Measurements from ENCODE around the gene ROR1. TPM values are rescaled to one million over a fixed set of nuclear protein-coding genes. Genes with fewer than 3 reads are reported as not detected.

The ROR1 gene
- total RNA-seq, 1 donor from 2014 or later, result 30.3 TPM

GRCh38 chr1:63891060-63891690 lies 117.4 kb downstream of the ROR1 start:
- no peak overlapping the region for H3K4me3 ChIP-seq
- no peaks in the 10 kb centered on the region for H3K36me3 ChIP-seq
- no peaks in the 10 kb centered on the region for H3K27me3 ChIP-seq
- peaks cover 8% of the 10 kb centered on the region for H3K4me1 ChIP-seq
- H3K4me1 Mint-ChIP-seq, result peaks cover 15% of the 10 kb centered on the region
- H2AFZ ChIP-seq (replicated peaks), result no peak overlapping the region
- H3K27ac Mint-ChIP-seq, result no peak overlapping the region
- no peak overlapping the region for H3K27ac ChIP-seq
- peaks cover 19% of the 10 kb centered on the region for H4K20me1 ChIP-seq (ENCODE audit: low read depth)
- no peaks in the 10 kb centered on the region for H3F3A ChIP-seq (ENCODE audit: low read depth)
- H3K4me3 Mint-ChIP-seq, result no peak overlapping the region
- H3K9me3 Mint-ChIP-seq, result no peaks in the 10 kb centered on the region
- no peak for DNase-seq (ENCODE audit: low spot score)
- no peak for TF ChIP-seq EZH2 (IDR thresholded peaks at IDR 0.05)
- TF ChIP-seq CTCF (IDR thresholded peaks at IDR 0.05), result no peak
- TF ChIP-seq EZH2phosphoT487 (IDR thresholded peaks at IDR 0.05), result no peak
- H3K9ac ChIP-seq, result no peak overlapping the region
- peaks cover 5% of the 10 kb centered on the region for H3K36me3 Mint-ChIP-seq
- peaks cover 100% of the 10 kb centered on the region for H3K79me2 ChIP-seq (ENCODE audit: low read depth)
- H3K4me2 ChIP-seq, result no peak overlapping the region
- H3K9me3 ChIP-seq (ENCODE audit: low read depth), result no peaks in the 10 kb centered on the region
- peaks cover 2% of the 10 kb centered on the region for H3K27me3 Mint-ChIP-seq (ENCODE audit: insufficient read depth, low read depth)

- Histone ChIP-seq H3K9ac (no peak overlapping the region), H3K4me2 (no peak overlapping the region), H3K27ac (no peak overlapping the region), H3K36me3 (no peaks in the 10 kb centered on the region), H3K9me3 (ENCODE audit: low read depth) (no peaks in the 10 kb centered on the region), H3K79me2 (ENCODE audit: low read depth) (peaks cover 100% of the 10 kb centered on the region), H4K20me1 (ENCODE audit: low read depth) (peaks cover 19% of the 10 kb centered on the region), H3K4me3 (no peak overlapping the region), H3F3A (ENCODE audit: low read depth) (no peaks in the 10 kb centered on the region), H2AFZ (replicated peaks) (no peak overlapping the region), H3K27me3 (no peaks in the 10 kb centered on the region), H3K4me1 (peaks cover 8% of the 10 kb centered on the region)
- H3K4me3 Mint-ChIP-seq, result no peak overlapping the region
- H3K36me3 Mint-ChIP-seq, result peaks cover 8% of the 10 kb centered on the region
- H3K27me3 Mint-ChIP-seq (ENCODE audit: insufficient read depth, low read depth), result no peaks in the 10 kb centered on the region
- peaks cover 2% of the 10 kb centered on the region for H3K9me3 Mint-ChIP-seq
- peaks cover 15% of the 10 kb centered on the region for H3K4me1 Mint-ChIP-seq
- H3K27ac Mint-ChIP-seq, result no peak overlapping the region
- peak; percentile 44 for DNase-seq (ENCODE audit: low spot score)
- no peak for TF ChIP-seq EZH2 (IDR thresholded peaks at IDR 0.05)
- no peak for TF ChIP-seq CTCF (IDR thresholded peaks at IDR 0.05)
- TF ChIP-seq EZH2phosphoT487 (IDR thresholded peaks at IDR 0.05), result no peak
Measured at GRCh38 chr1:63892632-63893395, 119.0 kb downstream of the ROR1 start.

GRCh38 chr1:63893976-63894375 lies 120.2 kb downstream of the ROR1 start:
- H3K4me1 ChIP-seq, result peaks cover 8% of the 10 kb centered on the region
- H3K4me3 ChIP-seq, result no peak overlapping the region
- peaks cover 8% of the 10 kb centered on the region for H3K36me3 Mint-ChIP-seq
- H3F3A ChIP-seq (ENCODE audit: low read depth), result no peaks in the 10 kb centered on the region
- H3K9ac ChIP-seq, result no peak overlapping the region
- no peak for DNase-seq (ENCODE audit: low spot score)
- H3K4me3 Mint-ChIP-seq, result no peak overlapping the region
- H3K79me2 ChIP-seq (ENCODE audit: low read depth), result peaks cover 98% of the 10 kb centered on the region
- no peak overlapping the region for H3K27ac Mint-ChIP-seq
- H3K9me3 Mint-ChIP-seq, result peaks cover 3% of the 10 kb centered on the region
- H3K36me3 ChIP-seq, result no peaks in the 10 kb centered on the region
- no peaks in the 10 kb centered on the region for H3K27me3 Mint-ChIP-seq (ENCODE audit: insufficient read depth, low read depth)
- H3K27ac ChIP-seq, result no peak overlapping the region
- H3K27me3 ChIP-seq, result no peaks in the 10 kb centered on the region
- H2AFZ ChIP-seq (replicated peaks), result no peak overlapping the region
- no peak overlapping the region for H3K4me2 ChIP-seq
- TF ChIP-seq EZH2 (IDR thresholded peaks at IDR 0.05), result no peak
- no peak for TF ChIP-seq CTCF (IDR thresholded peaks at IDR 0.05)
- TF ChIP-seq EZH2phosphoT487 (IDR thresholded peaks at IDR 0.05), result no peak
- H4K20me1 ChIP-seq (ENCODE audit: low read depth), result peaks cover 22% of the 10 kb centered on the region
- H3K9me3 ChIP-seq (ENCODE audit: low read depth), result no peaks in the 10 kb centered on the region
- peaks cover 23% of the 10 kb centered on the region for H3K4me1 Mint-ChIP-seq

All from neural progenitor cell (in vitro differentiated cells).